Neural progenitor cell (in vitro differentiated cells): Measurements from ENCODE around the gene OR5B21. TPM values are rescaled to one million over a fixed set of nuclear protein-coding genes. Genes with fewer than 3 reads are reported as not detected.

Experiments used
- DNase-seq: peaks from one replicate; pipeline ENCODE4 v3.0.0-alpha.2; 2016; ENCODE audit warnings: low spot score
- H2AFZ ChIP-seq: fragments of 200-600 bp; sonication (generic); replicated peaks from 2 replicates; pipeline ENCODE4 v1.6.1; 2016; ENCODE audit warnings: antibody characterized with exemption
- H3F3A ChIP-seq: fragments of 200-600 bp; sonication (generic); 2 replicates; pipeline ENCODE4 v1.6.1; 2016; ENCODE audit warnings: antibody characterized with exemption, low read depth
- H3K27ac ChIP-seq: fragments of 200-600 bp; sonication (generic); 2 replicates; pipeline ENCODE4 v1.5.1; 2016; ENCODE audit warnings: mild to moderate bottlenecking
- H3K27me3 ChIP-seq: fragments of 200-600 bp; sonication (generic); 2 replicates; pipeline ENCODE4 v1.6.1; 2016; ENCODE audit warnings: mild to moderate bottlenecking, moderate library complexity
- H3K36me3 ChIP-seq: fragments of 200-600 bp; sonication (generic); 2 replicates; pipeline ENCODE4 v1.5.1; 2016
- H3K4me1 ChIP-seq: fragments of 200-600 bp; sonication (generic); 2 replicates; pipeline ENCODE4 v1.6.1; 2016; ENCODE audit warnings: mixed run types
- H3K4me2 ChIP-seq: fragments of 200-600 bp; sonication (generic); 2 replicates; pipeline ENCODE4 v1.6.1; 2016
- H3K4me3 ChIP-seq: fragments of 200-600 bp; sonication (generic); 2 replicates; pipeline ENCODE4 v1.5.1; 2016
- H3K79me2 ChIP-seq: fragments of 200-600 bp; sonication (generic); 2 replicates; pipeline ENCODE4 v1.6.1; 2016; ENCODE audit warnings: low read depth
- H3K9ac ChIP-seq: fragments of 200-600 bp; sonication (generic); 2 replicates; pipeline ENCODE4 v1.6.1; 2016
- H3K9me3 ChIP-seq: fragments of 200-600 bp; sonication (generic); 2 replicates; pipeline ENCODE4 v1.5.1; 2016; ENCODE audit warnings: low read depth
- H4K20me1 ChIP-seq: fragments of 200-600 bp; sonication (generic); 2 replicates; pipeline ENCODE4 v1.6.1; 2016; ENCODE audit warnings: low read depth
- H3K27ac Mint-ChIP-seq: 3 replicates; pipeline ENCODE4 v1.8.0; 2021; ENCODE audit warnings: mixed read lengths
- H3K27me3 Mint-ChIP-seq: 2 replicates; pipeline ENCODE4 v1.8.0; 2022; ENCODE audit warnings: low read depth, mild to moderate bottlenecking, inconsistent platforms, moderate library complexity, mixed read lengths; ENCODE audit not compliant: insufficient read depth
- H3K36me3 Mint-ChIP-seq: 3 replicates; pipeline ENCODE4 v1.8.0; 2021; ENCODE audit warnings: mixed read lengths
- H3K4me1 Mint-ChIP-seq: 3 replicates; pipeline ENCODE4 v1.8.0; 2021; ENCODE audit warnings: mixed read lengths
- H3K4me3 Mint-ChIP-seq: 3 replicates; pipeline ENCODE4 v1.8.0; 2021; ENCODE audit warnings: mild to moderate bottlenecking, moderate library complexity, mixed read lengths
- H3K9me3 Mint-ChIP-seq: 3 replicates; pipeline ENCODE4 v1.8.0; 2020; ENCODE audit warnings: mixed read lengths
- EZH2 ChIP-seq: fragments of 200-600 bp; sonication (generic); IDR thresholded peaks from 2 replicates; pipeline ENCODE4 v1.6.1; 2017; ENCODE audit warnings: antibody characterized with exemption, mild to moderate bottlenecking, moderate library complexity
- EZH2phosphoT487 ChIP-seq: fragments of 200-600 bp; sonication (generic); IDR thresholded peaks from 2 replicates; pipeline ENCODE4 v1.6.1; 2017; ENCODE audit warnings: antibody characterized with exemption
- total RNA-seq: library from RNA; depleted of rRNA; stranded (reverse); fragments of >200 nt; gene quantifications from 2 replicates; pipeline ENCODE4 v1.2.3, GENCODE V29; 2015; ENCODE audit warnings: low replicate concordance
- TF ChIP-seq, protein P1 (sequence below): fragments of 200-600 bp; sonication (generic); IDR thresholded peaks from 2 replicates; pipeline ENCODE4 v1.5.1; 2017; ENCODE audit warnings: antibody characterized with exemption, mild to moderate bottlenecking

Gene OR5B21
- total RNA-seq, 1 donor from 2014 or later: not detected

GRCh38 chr11:58471892-58472291 lies 36.0 kb downstream of the OR5B21 start:
- no peaks in the 10 kb centered on the region for H3K4me1 ChIP-seq
- H3F3A ChIP-seq: no peaks in the 10 kb centered on the region
- H3K9ac ChIP-seq: no peak overlapping the region
- no peak overlapping the region for H3K4me3 ChIP-seq
- H3K36me3 ChIP-seq: no peaks in the 10 kb centered on the region
- H3K4me2 ChIP-seq: no peak overlapping the region
- no peak overlapping the region for H2AFZ ChIP-seq
- H3K9me3 ChIP-seq: no peaks in the 10 kb centered on the region
- H3K4me1 Mint-ChIP-seq: no peaks in the 10 kb centered on the region
- H3K79me2 ChIP-seq: no peaks in the 10 kb centered on the region
- H3K9me3 Mint-ChIP-seq: peaks cover 14% of the 10 kb centered on the region
- H3K4me3 Mint-ChIP-seq: no peak overlapping the region
- H3K27me3 ChIP-seq: no peaks in the 10 kb centered on the region
- no peak overlapping the region for H3K27ac ChIP-seq
- no peaks in the 10 kb centered on the region for H3K36me3 Mint-ChIP-seq
- no peak for DNase-seq
- H3K27ac Mint-ChIP-seq: no peak overlapping the region
- no peaks in the 10 kb centered on the region for H4K20me1 ChIP-seq
- no peak for TF ChIP-seq EZH2
- TF ChIP-seq, protein P1, sequence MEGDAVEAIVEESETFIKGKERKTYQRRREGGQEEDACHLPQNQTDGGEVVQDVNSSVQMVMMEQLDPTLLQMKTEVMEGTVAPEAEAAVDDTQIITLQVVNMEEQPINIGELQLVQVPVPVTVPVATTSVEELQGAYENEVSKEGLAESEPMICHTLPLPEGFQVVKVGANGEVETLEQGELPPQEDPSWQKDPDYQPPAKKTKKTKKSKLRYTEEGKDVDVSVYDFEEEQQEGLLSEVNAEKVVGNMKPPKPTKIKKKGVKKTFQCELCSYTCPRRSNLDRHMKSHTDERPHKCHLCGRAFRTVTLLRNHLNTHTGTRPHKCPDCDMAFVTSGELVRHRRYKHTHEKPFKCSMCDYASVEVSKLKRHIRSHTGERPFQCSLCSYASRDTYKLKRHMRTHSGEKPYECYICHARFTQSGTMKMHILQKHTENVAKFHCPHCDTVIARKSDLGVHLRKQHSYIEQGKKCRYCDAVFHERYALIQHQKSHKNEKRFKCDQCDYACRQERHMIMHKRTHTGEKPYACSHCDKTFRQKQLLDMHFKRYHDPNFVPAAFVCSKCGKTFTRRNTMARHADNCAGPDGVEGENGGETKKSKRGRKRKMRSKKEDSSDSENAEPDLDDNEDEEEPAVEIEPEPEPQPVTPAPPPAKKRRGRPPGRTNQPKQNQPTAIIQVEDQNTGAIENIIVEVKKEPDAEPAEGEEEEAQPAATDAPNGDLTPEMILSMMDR: no peak
- no peak for TF ChIP-seq EZH2phosphoT487
- H3K27me3 Mint-ChIP-seq: peaks cover 2% of the 10 kb centered on the region

DNA sequence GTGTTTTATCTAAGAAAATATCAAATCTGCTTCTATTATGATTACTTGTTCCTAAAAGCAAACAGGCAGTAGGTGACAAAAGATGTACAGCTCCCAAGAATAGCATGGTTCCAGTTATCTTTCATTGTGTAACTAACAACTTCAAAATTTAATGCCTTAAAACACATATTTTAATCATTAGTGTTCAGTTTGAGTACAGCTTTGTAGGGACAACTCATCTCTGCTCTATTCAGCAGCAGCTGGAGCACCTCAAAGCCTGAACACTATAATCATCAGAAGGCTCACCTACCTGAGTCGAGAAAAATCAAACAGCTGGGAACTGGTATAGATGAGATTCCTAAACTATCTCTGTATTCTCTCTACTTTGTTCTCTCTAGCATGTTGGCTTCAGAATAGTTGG lies 41.6 kb downstream of the OR5B21 start:
- H3K4me1 Mint-ChIP-seq: no peaks in the 10 kb centered on the region
- TF ChIP-seq EZH2: no peak
- no peak for TF ChIP-seq EZH2phosphoT487
- TF ChIP-seq, protein P1: no peak
- H3K4me3 Mint-ChIP-seq: no peak overlapping the region
- no peak overlapping the region for H3K27ac Mint-ChIP-seq
- no peaks in the 10 kb centered on the region for H3K27me3 Mint-ChIP-seq
- H2AFZ ChIP-seq: no peak overlapping the region
- H3K36me3 ChIP-seq: no peaks in the 10 kb centered on the region
- peaks cover 3% of the 10 kb centered on the region for H3K9me3 Mint-ChIP-seq
- no peaks in the 10 kb centered on the region for H4K20me1 ChIP-seq
- H3K9ac ChIP-seq: no peak overlapping the region
- H3F3A ChIP-seq: no peaks in the 10 kb centered on the region
- H3K4me2 ChIP-seq: no peak overlapping the region
- no peaks in the 10 kb centered on the region for H3K9me3 ChIP-seq
- H3K27ac ChIP-seq: no peak overlapping the region
- H3K36me3 Mint-ChIP-seq: no peaks in the 10 kb centered on the region
- DNase-seq: no peak
- H3K4me1 ChIP-seq: no peaks in the 10 kb centered on the region
- no peaks in the 10 kb centered on the region for H3K79me2 ChIP-seq
- H3K27me3 ChIP-seq: no peaks in the 10 kb centered on the region
- H3K4me3 ChIP-seq: no peak overlapping the region

GRCh38 chr11:58465690-58466089 lies 42.2 kb downstream of the OR5B21 start:
- H3K27ac Mint-ChIP-seq: no peak overlapping the region
- Histone ChIP-seq H2AFZ (no peak overlapping the region), H3K36me3 (no peaks in the 10 kb centered on the region), H3K4me3 (no peak overlapping the region), H3K27ac (no peak overlapping the region), H3K79me2 (no peaks in the 10 kb centered on the region), H3K27me3 (no peaks in the 10 kb centered on the region), H3K9me3 (no peaks in the 10 kb centered on the region), H3K4me2 (no peak overlapping the region), H3K9ac (no peak overlapping the region), H4K20me1 (no peaks in the 10 kb centered on the region), H3K4me1 (no peaks in the 10 kb centered on the region), H3F3A (no peaks in the 10 kb centered on the region)
- H3K27me3 Mint-ChIP-seq: no peaks in the 10 kb centered on the region
- no peak for DNase-seq
- H3K4me3 Mint-ChIP-seq: no peak overlapping the region
- H3K9me3 Mint-ChIP-seq: peaks cover 3% of the 10 kb centered on the region
- H3K36me3 Mint-ChIP-seq: no peaks in the 10 kb centered on the region
- no peaks in the 10 kb centered on the region for H3K4me1 Mint-ChIP-seq
- TF ChIP-seq EZH2phosphoT487 (no peak), EZH2 (no peak)
- TF ChIP-seq, protein P1: no peak

Other genes starting within 250 kb of the OR5B21 start
- gene OR10W1, start 239.8 kb downstream of the OR5B21 start, total RNA-seq: not detected in 2 replicates
- gene OR5B17, start 149.0 kb downstream of the OR5B21 start, total RNA-seq: not detected in 2 replicates
- not detected in 2 replicates for gene OR5B3, start 101.2 kb downstream of the OR5B21 start, total RNA-seq
- gene OR5B2, start 80.0 kb downstream of the OR5B21 start, total RNA-seq: not detected in 2 replicates
- gene OR5B12, start 65.9 kb downstream of the OR5B21 start, total RNA-seq: not detected in 2 replicates
- gene LPXN, start 67.8 kb upstream of the OR5B21 start, total RNA-seq: 3.1 and 5.0 TPM in 2 replicates
- 37.7 and 52.0 TPM in 2 replicates for gene ZFP91, start 71.0 kb upstream of the OR5B21 start, total RNA-seq
- gene CNTF, start 114.6 kb upstream of the OR5B21 start, total RNA-seq: 1.6 and 4.2 TPM in 2 replicates
- gene GLYAT, start 223.8 kb upstream of the OR5B21 start, total RNA-seq: not detected in 2 replicates